Natural killer cell (primary cell): ENCODE data around the gene PACRG. TPM values are rescaled to one million over a fixed set of nuclear protein-coding genes. Genes with fewer than 3 reads are reported as not detected.

Experiments used
- ATAC-seq, 3 donors: fragments of 150-1000 bp in 2 of 3; fragments of 200-7000 bp in 1 of 3; cut with Tn5 transposase; 1 replicate in 1 of 3; 2 replicates in 2 of 3; pipeline ENCODE4 v1.10.0; 2021; ENCODE audit warnings: mild to moderate bottlenecking in 2 of 3, moderate library complexity in 2 of 3
- DNase-seq, 2 donors: peaks; one replicate each; pipeline versions ENCODE4 v3.0.0 to v3.0.0-alpha.2; 2013 to 2021; ENCODE audit warnings: mixed read lengths in 1 of 2
- H3K27ac ChIP-seq: one replicate; pipeline ENCODE4 v1.5.1; 2013; ENCODE audit warnings: mild to moderate bottlenecking, low read length
- H3K27me3 ChIP-seq: one replicate; pipeline ENCODE4 v1.6.1; 2013; ENCODE audit warnings: low read length; ENCODE audit not compliant: control insufficient read depth, insufficient read depth
- H3K36me3 ChIP-seq: one replicate; pipeline ENCODE4 v1.6.1; 2013; ENCODE audit warnings: low read length; ENCODE audit not compliant: control insufficient read depth, insufficient read depth
- H3K4me1 ChIP-seq: one replicate; pipeline ENCODE4 v1.6.1; 2013; ENCODE audit warnings: low read length; ENCODE audit not compliant: control insufficient read depth, insufficient read depth
- H3K4me3 ChIP-seq: one replicate; pipeline ENCODE4 v1.5.1; 2013; ENCODE audit warnings: low read length
- H3K9me3 ChIP-seq: one replicate; pipeline ENCODE4 v1.6.1; 2013; ENCODE audit warnings: low read length; ENCODE audit not compliant: control insufficient read depth, insufficient read depth
- H3K27ac Mint-ChIP-seq, 2 donors: one replicate each; pipeline ENCODE4 v1.8.0; 2022; ENCODE audit warnings: mild to moderate bottlenecking in 2 of 2, mixed read lengths in 2 of 2, moderate library complexity in 1 of 2
- H3K27me3 Mint-ChIP-seq, 2 donors: one replicate each; pipeline ENCODE4 v1.8.0; 2022; ENCODE audit warnings: low read depth in 2 of 2, mixed read lengths in 2 of 2
- H3K36me3 Mint-ChIP-seq: one replicate; pipeline ENCODE4 v1.8.0; 2022; ENCODE audit warnings: mixed read lengths
- H3K4me1 Mint-ChIP-seq, 2 donors: one replicate each; pipeline ENCODE4 v1.8.0; 2022; ENCODE audit warnings: mixed read lengths in 2 of 2
- H3K4me3 Mint-ChIP-seq: one replicate; pipeline ENCODE4 v1.8.0; 2022; ENCODE audit warnings: mild to moderate bottlenecking, moderate library complexity, mixed read lengths
- H3K9me3 Mint-ChIP-seq, 2 donors: one replicate each; pipeline ENCODE4 v1.8.0; 2022; ENCODE audit warnings: mixed read lengths in 2 of 2
- CTCF ChIP-seq: fragments of 200-600 bp; IDR thresholded peaks from one replicate; pipeline ENCODE4 v1.8.0; 2022; ENCODE audit warnings: antibody characterized with exemption
- WGBS: methylation state at CpG from one replicate; pipeline ENCODE4 v1.1.7; 2013; ENCODE audit warnings: missing lambda C conversion rate; ENCODE audit not compliant: insufficient coverage; 5-methylcytosine and 5-hydroxymethylcytosine counted together
- intact Hi-C: fragments of 100-400 bp; cut with micrococcal nuclease; formaldehyde crosslinking; loops from one replicate; pipeline ENCODE4 v1.14.2; 2022
- total RNA-seq, 4 donors: library from RNA; stranded (reverse); fragments of 120-200 nt in 1 of 4; gene quantifications; one replicate each; pipeline versions ENCODE4 v1.2.3 to v1.2.4, GENCODE V29; 2013 to 2022

Gene PACRG
- total RNA-seq, 3 donors from 2014 or later (not counting 1 experiment from before 2014, with no cell fraction given), result 0.52 TPM; not detected in 2

- no peak for DNase-seq
- WGBS, result 4% methylated on average over 4 of the region's 4 CpGs
- no peaks in the 10 kb centered on the region for H3K36me3 Mint-ChIP-seq
- peaks cover 2% of the 10 kb centered on the region for H3K27me3 ChIP-seq
- no peaks in the 10 kb centered on the region for H3K9me3 Mint-ChIP-seq
- TF ChIP-seq CTCF, result no peak
- intact Hi-C loops, result no loop called here
- H3K4me3 Mint-ChIP-seq, result peak overlapping the region; percentile 21
- H3K27me3 Mint-ChIP-seq, result peaks cover 13 to 14% of the 10 kb centered on the region in 2 donors
- H3K36me3 ChIP-seq, result no peaks in the 10 kb centered on the region
- H3K9me3 ChIP-seq, result no peaks in the 10 kb centered on the region
- no peak overlapping the region for H3K4me3 ChIP-seq
- H3K27ac ChIP-seq, result no peak overlapping the region
- ATAC-seq, result no peak
- H3K4me1 Mint-ChIP-seq, result peaks cover 9 to 11% of the 10 kb centered on the region in 2 donors
- H3K27ac Mint-ChIP-seq, result no peak overlapping the region
- peaks cover 6% of the 10 kb centered on the region for H3K4me1 ChIP-seq
Measured at GRCh38 chr6:163250116-163250515, 522.3 kb downstream of the PACRG start.

GRCh38 chr6:163252061-163252591, 524.4 kb downstream of the PACRG start:
- no peaks in the 10 kb centered on the region for H3K36me3 Mint-ChIP-seq
- intact Hi-C loops, result no loop called here

GRCh38 chr6:163253556-163254213, 525.9 kb downstream of the PACRG start:
- H3K9me3 Mint-ChIP-seq, result no peaks in the 10 kb centered on the region
- no peaks in the 10 kb centered on the region for H3K36me3 Mint-ChIP-seq
- H3K9me3 ChIP-seq, result no peaks in the 10 kb centered on the region
- no peak overlapping the region for H3K4me3 ChIP-seq
- DNase-seq (no peak), ATAC-seq (no peak)
- no peaks in the 10 kb centered on the region for H3K36me3 ChIP-seq
- H3K27me3 ChIP-seq, result no peaks in the 10 kb centered on the region
- H3K4me1 Mint-ChIP-seq, result peaks cover 9 to 11% of the 10 kb centered on the region in 2 donors
- no peak overlapping the region for H3K27ac ChIP-seq
- WGBS, result 87% methylated on average over 9 of the region's 9 CpGs
- H3K27me3 Mint-ChIP-seq, result peaks cover 2 to 13% of the 10 kb centered on the region in 2 donors
- no peak overlapping the region for H3K4me3 Mint-ChIP-seq
- peaks cover 6% of the 10 kb centered on the region for H3K4me1 ChIP-seq
- H3K27ac Mint-ChIP-seq, result no peak overlapping the region
- TF ChIP-seq CTCF, result no peak
- intact Hi-C loops, result no loop called here

More at GRCh38 chr6:163252061-163252591, 524.4 kb downstream of the PACRG start:
- Histone ChIP-seq H3K27ac (no peak overlapping the region), H3K27me3 (peaks cover 2% of the 10 kb centered on the region), H3K4me3 (no peak overlapping the region), H3K4me1 (peaks cover 6% of the 10 kb centered on the region), H3K9me3 (no peaks in the 10 kb centered on the region), H3K36me3 (no peaks in the 10 kb centered on the region)
- H3K27me3 Mint-ChIP-seq, result peaks cover 6 to 13% of the 10 kb centered on the region in 2 donors
- TF ChIP-seq CTCF, result no peak
- H3K9me3 Mint-ChIP-seq, result no peaks in the 10 kb centered on the region
- no peak overlapping the region for H3K4me3 Mint-ChIP-seq
- peaks cover 9 to 11% of the 10 kb centered on the region in 2 donors for H3K4me1 Mint-ChIP-seq
- DNase-seq, result no peak
- ATAC-seq, result peak in 1 of 3 donors; percentile 18
- 75% methylated on average over 27 of the region's 27 CpGs for WGBS
- H3K27ac Mint-ChIP-seq, result no peak overlapping the region
